Measurements from ENCODE around the gene LATS2.
A peak's percentile ranks its signal among the peaks of the same experiment; 100 is the strongest.

Gene LATS2

GRCh38 chr13:21061029-21061763 lies at the start of gene LATS2:
Gene LATS2, minus strand, starts transcription at chr13:21061586. Its CDS starts 15,560 bp downstream, at chr13:21046026.
- DNase-seq (ENCODE audit: low read depth) = peak; percentile 97

- no peak for DNase-seq (ENCODE audit: low read depth)
Measured at GRCh38 chr13:21109168-21109567, 47.8 kb upstream of the LATS2 start.

GRCh38 chr13:21106089-21106488 lies 44.7 kb upstream of the LATS2 start:
- DNase-seq (ENCODE audit: low read depth) = peak; percentile 78

GRCh38 chr13:21104199-21105019 lies 43.0 kb upstream of the LATS2 start:
- no peak for DNase-seq (ENCODE audit: low read depth)

- DNase-seq (ENCODE audit: low read depth) = no peak
Measured at GRCh38 chr13:21101865-21102576, 40.6 kb upstream of the LATS2 start.

GRCh38 chr13:21100994-21101757 lies 39.8 kb upstream of the LATS2 start:
- DNase-seq (ENCODE audit: low read depth) = no peak

GRCh38 chr13:21100211-21100610 lies 38.8 kb upstream of the LATS2 start:
- DNase-seq (ENCODE audit: low read depth) = no peak

- DNase-seq (ENCODE audit: low read depth) = no peak
Measured at GRCh38 chr13:21095311-21095710, 33.9 kb upstream of the LATS2 start.

GRCh38 chr13:21089830-21090229 lies 28.4 kb upstream of the LATS2 start:
- no peak for DNase-seq (ENCODE audit: low read depth)

- DNase-seq (ENCODE audit: low read depth) = no peak
Measured at GRCh38 chr13:21088534-21088933, 27.1 kb upstream of the LATS2 start.

- DNase-seq (ENCODE audit: low read depth) = no peak
Measured at GRCh38 chr13:21086929-21087328, 25.5 kb upstream of the LATS2 start.

GRCh38 chr13:21081926-21082325 lies 20.5 kb upstream of the LATS2 start:
- no peak for DNase-seq (ENCODE audit: low read depth)

GRCh38 chr13:21080593-21080891 lies 19.2 kb upstream of the LATS2 start:
- DNase-seq (ENCODE audit: low read depth) = peak; percentile 14

GRCh38 chr13:21079761-21080592 lies 18.6 kb upstream of the LATS2 start:
- peak; percentile 92 for DNase-seq (ENCODE audit: low read depth)

GRCh38 chr13:21079221-21079620 lies 17.8 kb upstream of the LATS2 start:
- no peak for DNase-seq (ENCODE audit: low read depth)

- DNase-seq (ENCODE audit: low read depth) = no peak
Measured at GRCh38 chr13:21078501-21078900, 17.1 kb upstream of the LATS2 start.

- no peak for DNase-seq (ENCODE audit: low read depth)
Measured at GRCh38 chr13:21077788-21078353, 16.5 kb upstream of the LATS2 start.

- no peak for DNase-seq (ENCODE audit: low read depth)
Measured at GRCh38 chr13:21077076-21077787, 15.8 kb upstream of the LATS2 start.

GRCh38 chr13:21076253-21076652 lies 14.9 kb upstream of the LATS2 start:
- DNase-seq (ENCODE audit: low read depth) = no peak
